IMR-90 (cell line): Measurements from ENCODE around the gene HSPB1. TPM values are rescaled to one million over a fixed set of nuclear protein-coding genes. Genes with fewer than 3 reads are reported as not detected.

Source experiments
- ATAC-seq: fragments of 200-7000 bp; cut with Tn5 transposase; 2 replicates; pipeline ENCODE4 v1.9.1; 2020; ENCODE audit warnings: low read depth, mild to moderate bottlenecking, moderate library complexity
- BruUV-seq: library from RNA; stranded (reverse); fragments of 400-500 nt; replicated peaks from 2 replicates; lab custom pipeline; 2021; lab: Mats Ljungman, UMichigan
- CTCF ChIA-PET: fragments of 300-600 bp; formaldehyde crosslinking; extraction: SDS; loops from one replicate; lab custom pipeline; 2021; ENCODE audit warnings: antibody characterized with exemption; lab: Yijun Ruan, JAX
- POLR2A ChIA-PET: fragments of 300-600 bp; sonication (Branson Sonifier 250); formaldehyde crosslinking; loops from one replicate; lab custom pipeline; 2022; ENCODE audit warnings: antibody characterized with exemption; ENCODE audit not compliant: unreplicated experiment; lab: Charles Lee
- DNase-seq: peaks from one replicate; pipeline ENCODE4 v3.0.0; 2013
- H2AFZ ChIP-seq: replicated peaks from 2 replicates; pipeline ENCODE3; 2013; ENCODE audit warnings: low read length, mild to moderate bottlenecking; ENCODE audit not compliant: poor library complexity
- H2AK5ac ChIP-seq: 2 replicates; pipeline ENCODE4 v1.6.1; 2013; ENCODE audit warnings: low read depth, low read length, inconsistent platforms
- H2AK9ac ChIP-seq: replicated peaks from 2 replicates; pipeline ENCODE3; 2013; ENCODE audit warnings: mild to moderate bottlenecking, low read depth, low read length, moderate library complexity; ENCODE audit not compliant: poor library complexity
- H2BK120ac ChIP-seq: 2 replicates; pipeline ENCODE4 v1.6.1; 2013; ENCODE audit warnings: low read depth, low read length, inconsistent platforms
- H2BK15ac ChIP-seq: 3 replicates; pipeline ENCODE4 v1.6.1; 2013; ENCODE audit warnings: low read depth, low read length, inconsistent platforms
- H2BK20ac ChIP-seq: 2 replicates; pipeline ENCODE4 v1.6.1; 2013; ENCODE audit warnings: low read depth, mild to moderate bottlenecking, inconsistent platforms, low read length, moderate library complexity
- H2BK5ac ChIP-seq: 2 replicates; pipeline ENCODE4 v1.6.1; 2013; ENCODE audit warnings: mild to moderate bottlenecking, low read depth, low read length, inconsistent platforms; ENCODE audit not compliant: poor library complexity, severe bottlenecking
- H3K14ac ChIP-seq: replicated peaks from 2 replicates; pipeline ENCODE4 v1.6.1; 2013; ENCODE audit warnings: low read depth, low read length, inconsistent platforms
- H3K18ac ChIP-seq: 2 replicates; pipeline ENCODE4 v1.6.1; 2013; ENCODE audit warnings: low read depth, low read length, control low read depth
- H3K23ac ChIP-seq: 2 replicates; pipeline ENCODE4 v1.6.1; 2013; ENCODE audit warnings: low read depth, low read length, inconsistent platforms
- H3K27ac ChIP-seq: 2 replicates; pipeline ENCODE4 v1.5.1; 2013; ENCODE audit warnings: mild to moderate bottlenecking, control low read depth, low read length; ENCODE audit not compliant: insufficient read depth
- H3K27me3 ChIP-seq: 2 replicates; pipeline ENCODE4 v1.6.1; 2013; ENCODE audit warnings: low read length; ENCODE audit not compliant: control insufficient read depth, insufficient read depth
- H3K36me3 ChIP-seq: 2 replicates; pipeline ENCODE4 v1.6.1; 2013; ENCODE audit warnings: low read length, mixed read lengths; ENCODE audit not compliant: control insufficient read depth, insufficient read depth
- H3K4ac ChIP-seq: 2 replicates; pipeline ENCODE4 v1.6.1; 2013; ENCODE audit warnings: low read depth, low read length, inconsistent platforms
- H3K4me1 ChIP-seq: 2 replicates; pipeline ENCODE4 v1.6.1; 2013; ENCODE audit warnings: low read length, mixed read lengths; ENCODE audit not compliant: control insufficient read depth, insufficient read depth
- H3K4me2 ChIP-seq: 2 replicates; pipeline ENCODE4 v1.6.1; 2013; ENCODE audit warnings: low read depth, mild to moderate bottlenecking, control low read depth, low read length, moderate library complexity
- H3K4me3 ChIP-seq: 2 replicates; pipeline ENCODE4 v1.5.1; 2013; ENCODE audit warnings: low read depth, mild to moderate bottlenecking, control low read depth, low read length, moderate library complexity; ENCODE audit not compliant: insufficient read depth
- H3K56ac ChIP-seq: 2 replicates; pipeline ENCODE4 v1.6.1; 2013; ENCODE audit warnings: low read length, inconsistent platforms; ENCODE audit not compliant: insufficient read depth; ENCODE audit errors: extremely low read depth
- H3K79me1 ChIP-seq, 2 experiments: 2 replicates each; pipeline ENCODE4 v1.6.1; 2013; ENCODE audit warnings: low read length in 2 of 2, inconsistent platforms in 1 of 2, low read depth in 1 of 2
- H3K9ac ChIP-seq: 2 replicates; pipeline ENCODE4 v1.6.1; 2013; ENCODE audit warnings: low read depth, low read length, control low read depth
- H3K9me1 ChIP-seq: 2 replicates; pipeline ENCODE4 v1.6.1; 2013; ENCODE audit warnings: low read length, inconsistent platforms; ENCODE audit not compliant: insufficient read depth
- H3K9me3 ChIP-seq: 2 replicates; pipeline ENCODE4 v1.6.1; 2013; ENCODE audit warnings: low read length; ENCODE audit not compliant: control insufficient read depth, insufficient read depth
- H4K20me1 ChIP-seq: 2 replicates; pipeline ENCODE4 v1.6.1; 2013; ENCODE audit warnings: low read length, inconsistent platforms; ENCODE audit not compliant: insufficient read depth
- H4K5ac ChIP-seq: 2 replicates; pipeline ENCODE4 v1.6.1; 2013; ENCODE audit warnings: mild to moderate bottlenecking, low read depth, low read length, control low read depth
- H4K8ac ChIP-seq, 2 experiments: 2 replicates each; pipeline ENCODE4 v1.6.1; 2013; ENCODE audit warnings: low read depth in 2 of 2, low read length in 2 of 2, control low read depth in 1 of 2, inconsistent platforms in 1 of 2
- H4K91ac ChIP-seq: 2 replicates; pipeline ENCODE4 v1.6.1; 2013; ENCODE audit warnings: low read depth, low read length, inconsistent platforms; ENCODE audit not compliant: insufficient read depth
- CEBPB ChIP-seq: IDR thresholded peaks from 2 replicates; pipeline ENCODE4 v1.6.1; 2012; ENCODE audit warnings: low read depth, low read length, improper control_type of control experiment
- CTCF ChIP-seq: conservative IDR thresholded peaks from 2 replicates; pipeline ENCODE4 v1.5.1; 2012; ENCODE audit warnings: mild to moderate bottlenecking, low read depth, low read length, improper control_type of control experiment
- ELK1 ChIP-seq: fragments of 150-350 bp; IDR thresholded peaks from 2 replicates; pipeline ENCODE4 v1.6.1; 2016; ENCODE audit warnings: low read depth, mild to moderate bottlenecking, low read length, moderate library complexity, borderline replicate concordance
- RCOR1 ChIP-seq: IDR thresholded peaks from 2 replicates; pipeline ENCODE4 v1.6.1; 2012; ENCODE audit warnings: mild to moderate bottlenecking, low read length, improper control_type of control experiment; ENCODE audit not compliant: insufficient replicate concordance
- USF2 ChIP-seq: fragments of 150-350 bp; IDR thresholded peaks from 2 replicates; pipeline ENCODE4 v1.6.1; 2017; ENCODE audit warnings: mild to moderate bottlenecking, antibody characterized with exemption, low read length, low read depth
- WGBS, 2 experiments: methylation state at CpG; one replicate each; pipeline versions ENCODE4 v1.1.5 to v1.1.7; 2013; ENCODE audit warnings: missing lambda C conversion rate in 2 of 2; ENCODE audit not compliant: insufficient read length in 1 of 2; ENCODE audit errors: extremely low coverage in 2 of 2; 5-methylcytosine and 5-hydroxymethylcytosine counted together
- dilution Hi-C: fragments of 300-500 bp; cut with HindIII; formaldehyde crosslinking; loops from one replicate; pipeline ENCODE4 v1.14.3; 2018; ENCODE audit warnings: low sequenced_read_pairs; ENCODE audit not compliant: unreplicated experiment
- in situ Hi-C: fragments of 300-500 bp; cut with MboI; formaldehyde crosslinking; loops from 3 replicates; pipeline ENCODE4 v1.14.3; 2019; ENCODE audit warnings: low sequenced_read_pairs, inconsistent platforms, mixed read lengths
- intact Hi-C: fragments of 100-400 bp; cut with micrococcal nuclease; formaldehyde crosslinking; loops from 2 replicates; pipeline ENCODE4 v1.10.0; 2022
- polyA plus RNA-seq, 3 experiments: library from polyadenylated mRNA; depleted of rRNA; stranded (reverse); fragments of >200 nt; gene quantifications; 2 replicates each; pipeline ENCODE4 v1.2.3, GENCODE V29; 2012; ENCODE audit warnings: low replicate concordance in 1 of 3
- total RNA-seq: library from RNA; depleted of rRNA; stranded (reverse); fragments of >200 nt; gene quantifications from 2 replicates; pipeline ENCODE4 v1.2.3, GENCODE V29; 2012

The HSPB1 gene
- total and polyA plus RNA-seq, 2 of the 4 experiments (the other 2 are of a cell fraction): 33.2 to 1,363 TPM

- Histone ChIP-seq H3K9me1 (peaks cover 28% of the 10 kb centered on the region), H4K5ac (no peak overlapping the region)
- CTCF ChIA-PET: no interaction called here
Measured at GRCh38 chr7:76325811-76326210, 23.3 kb downstream of the HSPB1 start.

More at GRCh38 chr7:76325811-76326210, 23.3 kb downstream of the HSPB1 start:
- Histone ChIP-seq H3K14ac (no peak overlapping the region), H3K4ac (no peak overlapping the region), H2BK120ac (no peak overlapping the region), H3K18ac (no peak overlapping the region), H2AK9ac (no peak overlapping the region), H4K20me1 (peaks cover 84% of the 10 kb centered on the region), H2AFZ (no peak overlapping the region), H3K36me3 (peaks cover 43% of the 10 kb centered on the region), H3K79me1 (peaks cover 19 to 86% of the 10 kb centered on the region in 2 experiments), H3K4me1 (peaks cover 8% of the 10 kb centered on the region; the same call in 1 of the 2 replicates), H3K9ac (no peak overlapping the region), H3K9me3 (no peaks in the 10 kb centered on the region), H3K56ac (no peak overlapping the region), H3K4me3 (no peak overlapping the region), H4K91ac (no peak overlapping the region), H4K8ac (no peak overlapping the region), H2AK5ac (no peak overlapping the region), H3K23ac (no peak overlapping the region), H3K27ac (no peak overlapping the region), H2BK20ac (no peak overlapping the region), H3K27me3 (no peaks in the 10 kb centered on the region), H2BK5ac (peak overlapping the region; percentile 53), H2BK15ac (no peak overlapping the region), H3K4me2 (no peak overlapping the region)
- TF ChIP-seq USF2: no peak
- no peak for TF ChIP-seq ELK1
- TF ChIP-seq RCOR1: no peak
- TF ChIP-seq CEBPB: no peak
- TF ChIP-seq CTCF: no peak
- DNase-seq (no peak), ATAC-seq (no peak)
- intact Hi-C loops: no loop called here
- dilution Hi-C loops: no loop called here
- POLR2A ChIA-PET: no interaction called here
- 83% methylated on average over 2 of the region's 5 CpGs; no CpG with 5 or more reads in 1 of the 2 experiments for WGBS, 2 experiments
- in situ Hi-C loops: no loop called here
- no TSS peak for BruUV-seq
